GM18909 (cell line): ENCODE results near the gene UVSSA.
"Not testable (repeated sequence)": the region's sequence is repeated elsewhere in the genome, so short reads cannot be mapped to it uniquely, and the experiment has no call there.

Experiments used
- ATAC-seq: cut with Tn5 transposase; IDR thresholded peaks from one replicate; pipeline ENCODE4 v1.9.1; 2021; ENCODE audit warnings: mild to moderate bottlenecking; ENCODE audit not compliant: unreplicated experiment, poor library complexity

Gene UVSSA

GRCh38 chr4:1315836-1316536 is 31.0 kb upstream of the UVSSA start:
- no peak for ATAC-seq

- ATAC-seq = no peak
Observed at GRCh38 chr4:1316537-1317168, 30.4 kb upstream of the UVSSA start.

- no peak for ATAC-seq
Observed at GRCh38 chr4:1317177-1318045, 29.6 kb upstream of the UVSSA start.

GRCh38 chr4:1318046-1318375 is 29.0 kb upstream of the UVSSA start:
- ATAC-seq = no peak

GRCh38 chr4:1318488-1319213 is 28.4 kb upstream of the UVSSA start:
- ATAC-seq = no peak

- ATAC-seq = no peak
Observed at GRCh38 chr4:1321486-1321885, 25.5 kb upstream of the UVSSA start.

- ATAC-seq = no peak
Observed at GRCh38 chr4:1321946-1322650, 24.9 kb upstream of the UVSSA start.

- no peak for ATAC-seq
Observed at GRCh38 chr4:1323280-1323634, 23.8 kb upstream of the UVSSA start.

- no peak for ATAC-seq
Observed at GRCh38 chr4:1323635-1324442, 23.2 kb upstream of the UVSSA start.

GRCh38 chr4:1324443-1325175 is 22.4 kb upstream of the UVSSA start:
- not testable (repeated sequence) for ATAC-seq

- no peak for ATAC-seq
Observed at GRCh38 chr4:1325176-1325480, 21.9 kb upstream of the UVSSA start.

GRCh38 chr4:1325681-1326635 is 21.1 kb upstream of the UVSSA start:
- ATAC-seq = no peak

GRCh38 chr4:1326751-1327525 is 20.1 kb upstream of the UVSSA start:
- no peak for ATAC-seq

- no peak for ATAC-seq
Observed at GRCh38 chr4:1327526-1328266, 19.3 kb upstream of the UVSSA start.

- no peak for ATAC-seq
Observed at GRCh38 chr4:1328267-1329155, 18.5 kb upstream of the UVSSA start.
